KMS-11 (cell line): ENCODE data around the gene SCAMP4.

Experiments used
- H2AFZ ChIP-seq: fragments of 200-600 bp; sonication (generic); 2 replicates; pipeline ENCODE4 v1.6.1; 2016; ENCODE audit warnings: antibody characterized with exemption, mixed run types, low read depth
- H3K27ac ChIP-seq: fragments of 200-600 bp; sonication (generic); 2 replicates; pipeline ENCODE4 v1.6.1; 2016; ENCODE audit warnings: mild to moderate bottlenecking, mixed run types
- H3K27me3 ChIP-seq: fragments of 200-600 bp; sonication (generic); 2 replicates; pipeline ENCODE4 v1.6.1; 2017; ENCODE audit warnings: mild to moderate bottlenecking, low read depth, mixed run types, moderate library complexity; ENCODE audit not compliant: insufficient read depth
- H3K36me3 ChIP-seq: fragments of 200-600 bp; sonication (generic); 2 replicates; pipeline ENCODE4 v1.6.1; 2017; ENCODE audit warnings: mild to moderate bottlenecking, mixed run types; ENCODE audit not compliant: insufficient read depth
- H3K4me1 ChIP-seq: fragments of 200-600 bp; sonication (generic); 2 replicates; pipeline ENCODE4 v1.6.1; 2016; ENCODE audit warnings: mild to moderate bottlenecking, low read depth, mixed run types; ENCODE audit not compliant: poor library complexity, severe bottlenecking
- H3K4me2 ChIP-seq: fragments of 200-600 bp; sonication (generic); 2 replicates; pipeline ENCODE4 v1.7.0; 2016; ENCODE audit warnings: mild to moderate bottlenecking, mixed run types
- H3K4me3 ChIP-seq: fragments of 200-600 bp; sonication (generic); IDR thresholded peaks from 2 replicates; pipeline ENCODE4 v1.6.1; 2017; ENCODE audit warnings: low read depth, low read length, mixed read lengths; ENCODE audit not compliant: insufficient read depth
- H3K79me2 ChIP-seq: fragments of 200-600 bp; sonication (generic); 2 replicates; pipeline ENCODE4 v1.6.1; 2016; ENCODE audit warnings: low read depth, mixed run types; ENCODE audit not compliant: insufficient read depth
- H3K9ac ChIP-seq: fragments of 200-600 bp; sonication (generic); 2 replicates; pipeline ENCODE4 v1.6.1; 2016; ENCODE audit warnings: mild to moderate bottlenecking, mixed run types
- H4K20me1 ChIP-seq: fragments of 200-600 bp; sonication (generic); 2 replicates; pipeline ENCODE4 v1.6.1; 2016; ENCODE audit warnings: mild to moderate bottlenecking, mixed run types; ENCODE audit not compliant: insufficient read depth
- TF ChIP-seq, protein P1 (sequence below): fragments of 200-600 bp; sonication (generic); conservative IDR thresholded peaks from 2 replicates; pipeline ENCODE4 v1.6.1; 2017; ENCODE audit warnings: low read depth, mild to moderate bottlenecking, antibody characterized with exemption, low read length, moderate library complexity, mixed read lengths

Gene SCAMP4

GRCh38 chr19:1929021-1929742 is 24.0 kb downstream of the SCAMP4 start:
- Histone ChIP-seq H3K4me2 (peak overlapping the region; percentile 68), H3K36me3 (no peaks in the 10 kb centered on the region), H2AFZ (peak overlapping the region; percentile 28; the same call in 1 of the 2 replicates), H3K9ac (no peak overlapping the region), H3K79me2 (no peaks in the 10 kb centered on the region), H3K4me1 (peaks cover 12% of the 10 kb centered on the region), H3K27ac (no peak overlapping the region), H3K27me3 (no peaks in the 10 kb centered on the region; the same call in 1 of the 2 replicates), H3K4me3 (no peak overlapping the region), H4K20me1 (no peaks in the 10 kb centered on the region)
- TF ChIP-seq, protein P1, sequence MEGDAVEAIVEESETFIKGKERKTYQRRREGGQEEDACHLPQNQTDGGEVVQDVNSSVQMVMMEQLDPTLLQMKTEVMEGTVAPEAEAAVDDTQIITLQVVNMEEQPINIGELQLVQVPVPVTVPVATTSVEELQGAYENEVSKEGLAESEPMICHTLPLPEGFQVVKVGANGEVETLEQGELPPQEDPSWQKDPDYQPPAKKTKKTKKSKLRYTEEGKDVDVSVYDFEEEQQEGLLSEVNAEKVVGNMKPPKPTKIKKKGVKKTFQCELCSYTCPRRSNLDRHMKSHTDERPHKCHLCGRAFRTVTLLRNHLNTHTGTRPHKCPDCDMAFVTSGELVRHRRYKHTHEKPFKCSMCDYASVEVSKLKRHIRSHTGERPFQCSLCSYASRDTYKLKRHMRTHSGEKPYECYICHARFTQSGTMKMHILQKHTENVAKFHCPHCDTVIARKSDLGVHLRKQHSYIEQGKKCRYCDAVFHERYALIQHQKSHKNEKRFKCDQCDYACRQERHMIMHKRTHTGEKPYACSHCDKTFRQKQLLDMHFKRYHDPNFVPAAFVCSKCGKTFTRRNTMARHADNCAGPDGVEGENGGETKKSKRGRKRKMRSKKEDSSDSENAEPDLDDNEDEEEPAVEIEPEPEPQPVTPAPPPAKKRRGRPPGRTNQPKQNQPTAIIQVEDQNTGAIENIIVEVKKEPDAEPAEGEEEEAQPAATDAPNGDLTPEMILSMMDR, result peak; percentile 83

DNA sequence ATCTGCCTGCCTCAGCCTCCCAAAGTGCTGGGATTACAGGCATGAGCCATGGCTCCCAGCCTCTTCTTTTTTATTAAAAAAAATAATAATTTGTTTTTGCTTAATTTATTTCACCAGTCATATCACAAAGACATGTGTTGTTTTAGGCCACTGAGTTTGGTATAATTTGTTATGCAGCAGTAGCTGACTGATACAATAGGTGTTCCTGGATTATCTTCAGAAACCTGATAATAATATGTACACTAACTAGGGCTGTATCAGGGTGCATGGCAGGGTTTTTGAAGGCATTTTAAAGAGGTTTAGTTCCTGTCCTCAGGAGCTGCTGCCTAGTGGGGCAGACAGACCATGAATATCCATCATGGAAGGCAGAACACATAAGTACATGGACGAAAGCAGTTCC is 26.2 kb downstream of the SCAMP4 start:
- H3K9ac ChIP-seq, result no peak overlapping the region
- H3K4me3 ChIP-seq, result no peak overlapping the region
- no peaks in the 10 kb centered on the region for H4K20me1 ChIP-seq
- H3K27me3 ChIP-seq, result no peaks in the 10 kb centered on the region; the same call in 1 of the 2 replicates
- H3K4me2 ChIP-seq, result no peak overlapping the region
- H3K79me2 ChIP-seq, result no peaks in the 10 kb centered on the region
- H3K4me1 ChIP-seq, result peaks cover 12% of the 10 kb centered on the region
- H2AFZ ChIP-seq, result no peak overlapping the region
- no peaks in the 10 kb centered on the region for H3K36me3 ChIP-seq
- TF ChIP-seq, protein P1, result no peak
- H3K27ac ChIP-seq, result no peak overlapping the region

GRCh38 chr19:1932395-1932794 is 27.2 kb downstream of the SCAMP4 start:
- H3K79me2 ChIP-seq, result no peaks in the 10 kb centered on the region
- H3K27me3 ChIP-seq, result no peaks in the 10 kb centered on the region; the same call in 1 of the 2 replicates
- no peak overlapping the region for H3K4me3 ChIP-seq
- no peak overlapping the region for H3K4me2 ChIP-seq
- no peak overlapping the region for H3K9ac ChIP-seq
- TF ChIP-seq, protein P1, result no peak
- no peak overlapping the region for H2AFZ ChIP-seq
- peaks cover 12% of the 10 kb centered on the region for H3K4me1 ChIP-seq
- H3K27ac ChIP-seq, result no peak overlapping the region
- no peaks in the 10 kb centered on the region for H4K20me1 ChIP-seq
- H3K36me3 ChIP-seq, result no peaks in the 10 kb centered on the region

DNA sequence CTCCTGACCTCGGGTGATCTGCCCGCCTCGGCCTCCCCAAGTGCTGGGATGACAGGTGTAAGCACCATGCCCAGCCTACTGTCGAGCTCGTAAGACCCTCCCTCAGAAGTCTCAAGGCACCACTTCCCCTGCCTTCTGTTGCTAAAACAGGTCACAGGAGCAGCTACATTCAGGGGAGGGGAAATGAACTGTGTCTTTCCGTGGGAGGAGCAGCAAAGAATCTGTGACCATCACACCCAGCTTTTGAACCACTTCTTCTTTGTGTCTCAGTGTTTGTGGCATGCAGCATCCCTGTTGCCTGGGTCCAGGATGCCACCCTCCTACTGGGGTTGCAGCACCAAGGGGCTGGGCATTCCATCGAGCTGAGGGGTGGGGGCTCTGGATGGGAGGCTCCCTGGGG is 28.0 kb downstream of the SCAMP4 start:
- H3K4me3 ChIP-seq, result no peak overlapping the region
- H4K20me1 ChIP-seq, result no peaks in the 10 kb centered on the region
- no peak overlapping the region for H3K4me2 ChIP-seq
- TF ChIP-seq, protein P1, result no peak
- no peaks in the 10 kb centered on the region for H3K36me3 ChIP-seq
- H3K27ac ChIP-seq, result no peak overlapping the region
- H3K9ac ChIP-seq, result no peak overlapping the region
- no peaks in the 10 kb centered on the region for H3K27me3 ChIP-seq
- H3K4me1 ChIP-seq, result peaks cover 12% of the 10 kb centered on the region
- no peak overlapping the region for H2AFZ ChIP-seq
- no peaks in the 10 kb centered on the region for H3K79me2 ChIP-seq
